B cell (primary cell): ENCODE results near the gene PSMC5. TPM values are rescaled to one million over a fixed set of nuclear protein-coding genes. Genes with fewer than 3 reads are reported as not detected.
"Not testable (repeated sequence)": the region's sequence is repeated elsewhere in the genome, so short reads cannot be mapped to it uniquely, and the experiment has no call there.

Source experiments
- ATAC-seq: fragments of 200-7000 bp; cut with Tn5 transposase; one replicate; pipeline ENCODE4 v1.10.0; 2021; ENCODE audit warnings: low read depth, mild to moderate bottlenecking, moderate number of reproducible peaks, moderate library complexity
- CTCF ChIA-PET: fragments of 350-600 bp; sonication (Branson Sonifier 250); formaldehyde crosslinking; loops from one replicate; lab custom pipeline; 2021; ENCODE audit warnings: antibody characterized with exemption, inconsistent platforms; lab: Charles Lee
- POLR2A ChIA-PET: fragments of 350-600 bp; sonication (Branson Sonifier 250); formaldehyde crosslinking; loops from one replicate; lab custom pipeline; 2021; ENCODE audit warnings: antibody characterized with exemption; lab: Charles Lee
- DNase-seq: peaks from one replicate; pipeline ENCODE4 v3.0.0; 2013
- H2AFZ ChIP-seq: 2 replicates; pipeline ENCODE4 v1.6.1; 2012; ENCODE audit warnings: mild to moderate bottlenecking, low read depth, low read length; ENCODE audit not compliant: insufficient read depth, poor library complexity, severe bottlenecking
- H3K27ac ChIP-seq, 2 donors: 1 replicate in 1 of 2; 2 replicates in 1 of 2; pipeline ENCODE4 v1.5.1; 2012 to 2013; ENCODE audit warnings: low read length in 2 of 2, mild to moderate bottlenecking in 2 of 2, moderate library complexity in 1 of 2
- H3K27me3 ChIP-seq, 4 experiments: fragments of 200-600 bp in 1 of 4; sonication (generic) in 1 of 4; replicated peaks in 1 of 4; 1 replicate in 2 of 4; 2 replicates in 2 of 4; pipeline versions ENCODE4 v1.6.1 to v1.7.0; 2013 to 2016; ENCODE audit warnings: low read length in 3 of 4, mild to moderate bottlenecking in 2 of 4, mixed read lengths in 1 of 4, moderate library complexity in 1 of 4; ENCODE audit not compliant: insufficient read depth in 4 of 4, control insufficient read depth in 3 of 4; ENCODE audit errors: control extremely low read depth in 1 of 4
- H3K36me3 ChIP-seq, 2 experiments: replicated peaks in 1 of 2; 1 replicate in 1 of 2; 2 replicates in 1 of 2; pipeline versions ENCODE4 v1.6.1 to v1.7.1; 2013; ENCODE audit warnings: low read length in 1 of 2; ENCODE audit not compliant: insufficient read depth in 2 of 2, control insufficient read depth in 1 of 2; ENCODE audit errors: control extremely low read depth in 1 of 2, extremely low read depth in 1 of 2
- H3K4me1 ChIP-seq, 2 donors: fragments of 200-600 bp in 1 of 2; sonication (generic) in 1 of 2; 1 replicate in 1 of 2; 2 replicates in 1 of 2; pipeline versions ENCODE4 v1.5.1 to v1.6.1; 2013 to 2017; ENCODE audit warnings: low read length in 2 of 2; ENCODE audit not compliant: control insufficient read depth in 2 of 2, insufficient read depth in 2 of 2
- H3K4me2 ChIP-seq: replicated peaks from 2 replicates; pipeline ENCODE3; 2012; ENCODE audit warnings: mild to moderate bottlenecking, low read depth, low read length; ENCODE audit not compliant: poor library complexity, severe bottlenecking
- H3K4me3 ChIP-seq, 5 experiments: fragments of 200-600 bp in 1 of 5; sonication (generic) in 1 of 5; 1 replicate in 3 of 5; 2 replicates in 2 of 5; pipeline versions ENCODE4 v1.5.1 to v1.7.0; 2011 to 2016; ENCODE audit warnings: low read length in 4 of 5, mild to moderate bottlenecking in 4 of 5, low read depth in 2 of 5, control low read depth in 1 of 5, moderate library complexity in 1 of 5; ENCODE audit not compliant: insufficient read depth in 1 of 5; ENCODE audit errors: control extremely low read depth in 1 of 5, extremely low read depth in 1 of 5
- H3K79me2 ChIP-seq: fragments of 200-600 bp; sonication (generic); one replicate; pipeline ENCODE4 v1.6.0; 2016; ENCODE audit warnings: low read length; ENCODE audit not compliant: control insufficient read depth, insufficient read depth
- H3K9ac ChIP-seq: fragments of 200-600 bp; sonication (generic); 2 replicates; pipeline ENCODE4 v1.6.1; 2017; ENCODE audit warnings: mild to moderate bottlenecking, low read length, moderate library complexity
- H3K9me3 ChIP-seq, 3 donors: one replicate each; pipeline versions ENCODE4 v1.6.1 to v1.7.1; 2013; ENCODE audit warnings: low read length in 2 of 3; ENCODE audit not compliant: control insufficient read depth in 2 of 3, insufficient read depth in 1 of 3; ENCODE audit errors: control extremely low read depth in 1 of 3
- H4K20me1 ChIP-seq: 2 replicates; pipeline ENCODE4 v1.6.0; 2012; ENCODE audit warnings: mild to moderate bottlenecking, low read length; ENCODE audit not compliant: insufficient read depth, control insufficient read depth, poor library complexity, severe bottlenecking
- H3K27ac Mint-ChIP-seq: one replicate; pipeline ENCODE4 v1.8.0; 2021; ENCODE audit warnings: mixed read lengths
- H3K27me3 Mint-ChIP-seq: one replicate; pipeline ENCODE4 v1.8.0; 2021; ENCODE audit warnings: mixed read lengths
- H3K4me1 Mint-ChIP-seq: one replicate; pipeline ENCODE4 v1.8.0; 2021; ENCODE audit warnings: mixed read lengths
- H3K4me3 Mint-ChIP-seq: one replicate; pipeline ENCODE4 v1.8.0; 2021; ENCODE audit warnings: mixed read lengths
- H3K9me3 Mint-ChIP-seq: one replicate; pipeline ENCODE4 v1.8.0; 2022; ENCODE audit warnings: mixed read lengths; ENCODE audit not compliant: insufficient read depth
- CTCF ChIP-seq: fragments of 200-600 bp; IDR thresholded peaks from one replicate; pipeline ENCODE4 v1.8.0; 2022; ENCODE audit warnings: antibody characterized with exemption, mild to moderate bottlenecking
- EZH2 ChIP-seq: IDR thresholded peaks from 2 replicates; pipeline ENCODE4 v1.6.1; 2012; ENCODE audit warnings: borderline replicate concordance, low read depth, mild to moderate bottlenecking, moderate library complexity, low read length; ENCODE audit not compliant: insufficient read depth, poor library complexity, severe bottlenecking
- WGBS: methylation state at CpG from one replicate; pipeline ENCODE4 v1.1.5; 2013; ENCODE audit warnings: missing lambda C conversion rate; ENCODE audit not compliant: insufficient coverage; 5-methylcytosine and 5-hydroxymethylcytosine counted together
- intact Hi-C: fragments of 100-400 bp; cut with micrococcal nuclease; formaldehyde crosslinking; loops from one replicate; pipeline ENCODE4 v1.10.0; 2022
- polyA plus RNA-seq: library from polyadenylated mRNA; depleted of rRNA; stranded (reverse); fragments of >200 nt; gene quantifications from 2 replicates; pipeline ENCODE4 v1.2.3, GENCODE V29; 2012
- total RNA-seq, 2 donors: library from RNA; stranded (reverse); fragments of 120-200 nt in 1 of 2; gene quantifications; 1 replicate in 1 of 2; 2 replicates in 1 of 2; pipeline versions ENCODE4 v1.2.3 to v1.2.4, GENCODE V29; 2013 to 2022

Gene PSMC5
- total and polyA plus RNA-seq, 2 donors (not counting 1 experiment from before 2014, with no cell fraction given): 87.1 to 104 TPM

DNA sequence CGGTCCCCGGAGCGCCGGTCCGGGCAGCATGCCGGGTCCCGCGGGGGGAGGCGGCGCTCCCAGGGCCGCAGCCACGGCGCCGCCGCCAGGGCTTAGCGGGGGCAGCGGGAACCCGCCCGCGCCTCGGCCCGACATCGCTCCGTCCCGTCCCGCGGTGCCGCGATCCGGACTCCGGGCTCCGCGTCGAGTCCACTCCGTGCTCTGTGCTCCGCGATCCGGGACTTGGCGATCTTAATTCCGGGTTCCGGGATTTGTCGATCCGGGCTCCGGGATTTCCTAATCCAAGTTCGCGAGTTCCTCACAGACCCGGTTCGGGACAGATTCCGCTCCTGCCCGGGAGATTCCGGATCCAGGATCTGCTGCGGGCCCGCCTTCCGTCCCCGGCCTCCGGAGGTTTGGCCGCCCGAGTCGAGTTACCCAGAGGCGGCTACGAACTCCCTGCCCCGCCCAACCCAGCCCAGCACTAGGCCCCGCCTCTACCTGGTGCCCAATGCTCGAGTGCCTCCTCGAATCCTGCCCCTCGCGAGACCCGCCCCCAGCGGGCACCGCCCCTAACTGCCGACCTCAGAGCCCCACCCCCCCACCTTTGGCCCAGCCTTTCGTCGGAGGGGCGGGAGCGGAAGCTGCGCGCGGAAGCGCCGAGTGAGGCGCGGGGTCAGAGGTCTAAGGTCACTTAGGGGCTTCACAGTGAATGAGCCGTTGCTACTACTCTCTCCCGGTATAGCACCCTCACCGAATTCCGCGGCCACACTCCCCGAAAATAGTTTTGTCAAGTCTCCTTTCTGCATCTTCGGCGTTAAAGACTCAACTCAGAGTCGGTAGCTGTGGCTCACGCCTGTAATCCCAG lies 15.5 kb downstream of the PSMC5 start, which contains the start of gene SMARCD2:
Gene SMARCD2, minus strand, starts transcription at position 146 of the 847 bp plus-strand sequence. Its CDS starts 11 bp downstream, at position 135.
- Histone ChIP-seq H3K4me2 (peak within 1 kb of the TSS; percentile 100), H3K4me1 (peaks cover 35 to 51% of the 10 kb centered on the region in 2 donors), H3K9me3 (no peaks in the 10 kb centered on the region), H3K4me3 (peak within 1 kb of the TSS; percentile 65 to 92 (median 89)), H3K27me3 (no peaks in the 10 kb centered on the region), H3K9ac (peak within 1 kb of the TSS; percentile 93), H3K79me2 (peaks cover 49% of the 10 kb centered on the region), H4K20me1 (peaks cover 44% of the 10 kb centered on the region), H3K27ac (peak within 1 kb of the TSS; percentile 90 to 92), H2AFZ (peak within 1 kb of the TSS; percentile 82), H3K36me3 (peaks cover 0 to 2% of the 10 kb centered on the region in 2 experiments)
- under 1% methylated on average over 91 of the region's 92 CpGs for WGBS
- ChIA-PET POLR2A (interaction anchor here (0.5 to 2.2 kb wide), 19 partner anchors 10 to 1249 kb away, joined by 3 to 23 read pairs (median 6); partner anchors contain the start of genes CCDC47, CEP95, DDX42 and FTSJ3), CTCF (interaction anchor here (0.6 to 2.1 kb wide), 7 partner anchors 8 to 417 kb away, joined by 3 to 10 read pairs (median 4); no protein-coding TSS in a partner anchor)
- DNase-seq: peak; percentile 99
- intact Hi-C loops: loop anchor here (1.0 to 2.0 kb wide), 7 partner anchors 15 to 292 kb away; partner anchors contain the start of genes CCDC47, DCAF7, ERN1 and FTSJ3
- Mint-ChIP-seq H3K4me3 (peak within 1 kb of the TSS; percentile 94), H3K27me3 (no peaks in the 10 kb centered on the region), H3K4me1 (peaks cover 43% of the 10 kb centered on the region), H3K27ac (peak within 1 kb of the TSS; percentile 94), H3K9me3 (no peaks in the 10 kb centered on the region)
- TF ChIP-seq EZH2 (no peak), CTCF (no peak)
- ATAC-seq: peak; percentile 93

- peaks cover 39 to 51% of the 10 kb centered on the region in 2 donors for H3K4me1 ChIP-seq
- intact Hi-C loops: loop anchor here (1.0 to 2.0 kb wide), 7 partner anchors 16 to 293 kb away; partner anchors contain the start of genes CCDC47, DCAF7, ERN1 and FTSJ3
- peak; percentile 16 for ATAC-seq
Measured at GRCh38 chr17:63843387-63843888, 16.2 kb downstream of the PSMC5 start.

More at GRCh38 chr17:63843387-63843888, 16.2 kb downstream of the PSMC5 start:
- DNase-seq: peak; percentile 82
- Histone ChIP-seq H2AFZ (peak overlapping the region; percentile 82), H4K20me1 (peaks cover 37% of the 10 kb centered on the region), H3K9ac (peak overlapping the region; percentile 93), H3K4me2 (peak overlapping the region; percentile 100), H3K79me2 (peaks cover 42% of the 10 kb centered on the region), H3K27ac (peak overlapping the region; percentile 90 to 92), H3K4me3 (peak overlapping the region; percentile 65 to 92 (median 89))
- H3K4me1 Mint-ChIP-seq: peaks cover 47% of the 10 kb centered on the region
- H3K9me3 Mint-ChIP-seq, H3K9me3 ChIP-seq, H3K36me3 ChIP-seq, H3K27me3 Mint-ChIP-seq, H3K27me3 ChIP-seq: not testable (repeated sequence)
- peak overlapping the region; percentile 92 for H3K27ac Mint-ChIP-seq
- WGBS: 0% methylated on average over 10 of the region's 19 CpGs
- ChIA-PET POLR2A (interaction anchor here (0.5 to 2.2 kb wide), 22 partner anchors 11 to 1250 kb away, joined by 3 to 23 read pairs (median 6); partner anchors contain the start of genes CCDC47, CEP95, DDX42 and FTSJ3), CTCF (interaction anchor here (0.6 to 2.1 kb wide), 9 partner anchors 9 to 418 kb away, joined by 3 to 10 read pairs (median 4); partner anchors contain the start of genes CCDC47 and DDX42)
- peak overlapping the region; percentile 92 for H3K4me3 Mint-ChIP-seq
